Activated CD8-positive, alpha-beta T cell treated with anti-CD3 and anti-CD28 coated beads, Interleukin-2, amount 10 ng/mL, durations not matched to agents 7 days and 5 days (primary cell): Measurements from ENCODE around the gene SEC14L6. TPM values are rescaled to one million over a fixed set of nuclear protein-coding genes. Genes with fewer than 3 reads are reported as not detected.

ENCODE experiments used
- ATAC-seq: fragments of 150-1000 bp; cut with Tn5 transposase; one replicate; pipeline ENCODE4 v1.10.0; 2021; ENCODE audit warnings: moderate library complexity
- CTCF ChIA-PET: fragments of 350-600 bp; sonication (Branson Sonifier 250); formaldehyde crosslinking; loops from one replicate; lab custom pipeline; 2021; ENCODE audit warnings: antibody characterized with exemption; lab: Charles Lee
- POLR2A ChIA-PET: fragments of 350-600 bp; sonication (Branson Sonifier 250); formaldehyde crosslinking; loops from one replicate; lab custom pipeline; 2021; ENCODE audit warnings: antibody characterized with exemption; lab: Charles Lee
- DNase-seq: peaks from one replicate; pipeline ENCODE4 v3.0.0-alpha.2; 2020
- H3K27ac Mint-ChIP-seq: one replicate; pipeline ENCODE4 v1.8.0; 2021; ENCODE audit warnings: mild to moderate bottlenecking, mixed read lengths
- H3K27me3 Mint-ChIP-seq: one replicate; pipeline ENCODE4 v1.8.0; 2021; ENCODE audit warnings: low read depth, mixed read lengths
- H3K36me3 Mint-ChIP-seq: one replicate; pipeline ENCODE4 v1.8.0; 2021; ENCODE audit warnings: low read depth, mixed read lengths
- H3K4me1 Mint-ChIP-seq: one replicate; pipeline ENCODE4 v1.8.0; 2021; ENCODE audit warnings: low read depth, mixed read lengths
- H3K4me3 Mint-ChIP-seq: one replicate; pipeline ENCODE4 v1.8.0; 2021; ENCODE audit warnings: mild to moderate bottlenecking, mixed read lengths
- H3K9me3 Mint-ChIP-seq: one replicate; pipeline ENCODE4 v1.8.0; 2022; ENCODE audit warnings: mixed read lengths; ENCODE audit not compliant: insufficient read depth
- total RNA-seq, 2 experiments: library from RNA; stranded (reverse); gene quantifications; one replicate each; pipeline ENCODE4 v1.2.3, GENCODE V29; 2021

Gene SEC14L6
- total RNA-seq, 2 experiments from 2014 or later, result not detected

GRCh38 chr22:30486118-30486517, 60.4 kb downstream of the SEC14L6 start:
- Mint-ChIP-seq H3K4me3 (no peak overlapping the region), H3K27ac (no peak overlapping the region), H3K27me3 (no peaks in the 10 kb centered on the region), H3K36me3 (no peaks in the 10 kb centered on the region), H3K9me3 (no peaks in the 10 kb centered on the region), H3K4me1 (peaks cover 7% of the 10 kb centered on the region)
- DNase-seq (no peak), ATAC-seq (no peak)
- ChIA-PET CTCF (interaction anchor here (0.6 to 5.4 kb wide), 16 partner anchors 9 to 198 kb away, joined by 3 to 54 read pairs (median 4); partner anchors contain the start of genes RNF215, SEC14L2 and SEC14L3), POLR2A (interaction anchor here (0.7 kb wide), 1 partner anchor 91 kb away, joined by 4 read pairs; no protein-coding TSS in a partner anchor)

- DNase-seq (peak; percentile 83), ATAC-seq (peak; percentile 99)
- CTCF ChIA-PET, result interaction anchor here (0.6 to 5.4 kb wide), 18 partner anchors 8 to 199 kb away, joined by 3 to 54 read pairs (median 4); partner anchors contain the start of genes RNF215, SEC14L2 and SEC14L3
- POLR2A ChIA-PET, result no interaction called here
- Mint-ChIP-seq H3K27me3 (no peaks in the 10 kb centered on the region), H3K4me3 (no peak overlapping the region), H3K4me1 (peaks cover 7% of the 10 kb centered on the region), H3K27ac (no peak overlapping the region), H3K36me3 (no peaks in the 10 kb centered on the region), H3K9me3 (no peaks in the 10 kb centered on the region)
Observed at GRCh38 chr22:30485362-30485988, 61.1 kb downstream of the SEC14L6 start.

- H3K27me3 Mint-ChIP-seq, result no peaks in the 10 kb centered on the region
- ChIA-PET CTCF (interaction anchor here (0.9 to 5.4 kb wide), 5 partner anchors 38 to 195 kb away, joined by 3 to 54 read pairs (median 6); partner anchors contain the start of genes CASTOR1 and RNF215), POLR2A (no interaction called here)
- ATAC-seq, result no peak
- H3K36me3 Mint-ChIP-seq, result no peaks in the 10 kb centered on the region
- no peak overlapping the region for H3K4me3 Mint-ChIP-seq
- H3K4me1 Mint-ChIP-seq, result peaks cover 7% of the 10 kb centered on the region
- no peaks in the 10 kb centered on the region for H3K9me3 Mint-ChIP-seq
- DNase-seq, result no peak
- no peak overlapping the region for H3K27ac Mint-ChIP-seq
Observed at GRCh38 chr22:30483169-30483568, 63.4 kb downstream of the SEC14L6 start.

GRCh38 chr22:30481711-30482110, 64.8 kb downstream of the SEC14L6 start:
- Mint-ChIP-seq H3K4me1 (peaks cover 7% of the 10 kb centered on the region), H3K9me3 (no peaks in the 10 kb centered on the region), H3K4me3 (no peak overlapping the region), H3K27me3 (no peaks in the 10 kb centered on the region), H3K36me3 (no peaks in the 10 kb centered on the region), H3K27ac (no peak overlapping the region)
- POLR2A ChIA-PET, result no interaction called here
- CTCF ChIA-PET, result no interaction called here
- DNase-seq (no peak), ATAC-seq (no peak)

- ChIA-PET POLR2A (no interaction called here), CTCF (no interaction called here)
- no peaks in the 10 kb centered on the region for H3K36me3 Mint-ChIP-seq
- no peak overlapping the region for H3K4me3 Mint-ChIP-seq
- no peak for ATAC-seq
- no peaks in the 10 kb centered on the region for H3K9me3 Mint-ChIP-seq
- peaks cover under 1% of the 10 kb centered on the region for H3K4me1 Mint-ChIP-seq
- no peak overlapping the region for H3K27ac Mint-ChIP-seq
- peaks cover 3% of the 10 kb centered on the region for H3K27me3 Mint-ChIP-seq
- no peak for DNase-seq
Observed at GRCh38 chr22:30479981-30480380, 66.6 kb downstream of the SEC14L6 start.

- Mint-ChIP-seq H3K27me3 (peaks cover 8% of the 10 kb centered on the region), H3K9me3 (no peaks in the 10 kb centered on the region), H3K4me1 (peaks cover 20% of the 10 kb centered on the region), H3K27ac (no peak overlapping the region), H3K36me3 (no peaks in the 10 kb centered on the region), H3K4me3 (no peak overlapping the region)
- DNase-seq, result peak; percentile 44
- POLR2A ChIA-PET, result no interaction called here
- CTCF ChIA-PET, result interaction anchor here (1.9 to 2.0 kb wide), 2 partner anchors 9 to 29 kb away, joined by 4 read pairs; no protein-coding TSS in a partner anchor
- peak; percentile 81 for ATAC-seq
Observed at GRCh38 chr22:30474683-30475424, 71.7 kb downstream of the SEC14L6 start.

GRCh38 chr22:30474121-30474520, 72.4 kb downstream of the SEC14L6 start:
- no peaks in the 10 kb centered on the region for H3K9me3 Mint-ChIP-seq
- H3K4me1 Mint-ChIP-seq, result peaks cover 21% of the 10 kb centered on the region
- H3K4me3 Mint-ChIP-seq, result no peak overlapping the region
- ATAC-seq (no peak), DNase-seq (no peak)
- H3K27ac Mint-ChIP-seq, result no peak overlapping the region
- POLR2A ChIA-PET, result no interaction called here
- peaks cover 8% of the 10 kb centered on the region for H3K27me3 Mint-ChIP-seq
- no peaks in the 10 kb centered on the region for H3K36me3 Mint-ChIP-seq
- CTCF ChIA-PET, result interaction anchor here (2.0 kb wide), 1 partner anchor 28 kb away, joined by 4 read pairs; no protein-coding TSS in a partner anchor

- ChIA-PET POLR2A (no interaction called here), CTCF (interaction anchor here (2.0 kb wide), 1 partner anchor 27 kb away, joined by 4 read pairs; no protein-coding TSS in a partner anchor)
- Mint-ChIP-seq H3K4me3 (no peak overlapping the region), H3K27me3 (peaks cover 8% of the 10 kb centered on the region), H3K4me1 (peaks cover 21% of the 10 kb centered on the region), H3K27ac (peak overlapping the region; percentile 55), H3K36me3 (no peaks in the 10 kb centered on the region), H3K9me3 (no peaks in the 10 kb centered on the region)
- no peak for ATAC-seq
- DNase-seq, result no peak
Observed at GRCh38 chr22:30472994-30473720, 73.4 kb downstream of the SEC14L6 start.

Other genes with a start within 250 kb of the SEC14L6 start
- 10 to 100 TPM; 47.6 to 49.2 TPM for gene TBC1D10A, start 219.8 kb downstream of the SEC14L6 start, total RNA-seq
- 100 to 1,000 TPM; 211 to 246 TPM for gene SF3A1, start 189.8 kb downstream of the SEC14L6 start, total RNA-seq
- gene CCDC157, start 189.7 kb downstream of the SEC14L6 start, total RNA-seq, result 1 to 10 TPM; 4.3 to 5.0 TPM
- 10 to 100 TPM; 12.0 to 14.6 TPM for gene RNF215, start 159.3 kb downstream of the SEC14L6 start, total RNA-seq
- gene SEC14L2, start 149.7 kb downstream of the SEC14L6 start, total RNA-seq, result 10 to 100 TPM in 1 of 2 experiments, 1 to 10 TPM in 1; 9.7 to 13.1 TPM
- 10 to 100 TPM; 67.4 to 68.0 TPM for gene MTFP1, start 121.0 kb downstream of the SEC14L6 start, total RNA-seq
- not detected for gene SEC14L3, start 74.7 kb downstream of the SEC14L6 start, total RNA-seq
- not detected for gene SEC14L4, start 41.0 kb downstream of the SEC14L6 start, total RNA-seq
- not detected for gene GAL3ST1, start 27.9 kb upstream of the SEC14L6 start, total RNA-seq
- 10 to 100 TPM; 65.8 to 68.8 TPM for gene PES1, start 45.2 kb upstream of the SEC14L6 start, total RNA-seq
- under 1 TPM; 0.24 to 0.34 TPM for gene TCN2, start 60.4 kb upstream of the SEC14L6 start, total RNA-seq
- gene SLC35E4, start 89.0 kb upstream of the SEC14L6 start, total RNA-seq, result 1 to 10 TPM; 1.8 to 1.9 TPM
- gene DUSP18, start 121.1 kb upstream of the SEC14L6 start, total RNA-seq, result 1 to 10 TPM; 7.0 to 7.6 TPM
- gene OSBP2, start 148.1 kb upstream of the SEC14L6 start, total RNA-seq, result under 1 TPM; 0.42 to 0.55 TPM